CD14-positive monocyte (primary cell): ENCODE results near the gene PABPC1L. TPM values are rescaled to one million over a fixed set of nuclear protein-coding genes. Genes with fewer than 3 reads are reported as not detected.

Source experiments
- DNase-seq, 3 donors: peaks; one replicate each; pipeline ENCODE4 v3.0.0-alpha.2; 2011 to 2022
- H2AFZ ChIP-seq: 2 replicates; pipeline ENCODE4 v1.6.0; 2012; ENCODE audit warnings: mild to moderate bottlenecking, low read depth, low read length, inconsistent platforms; ENCODE audit not compliant: insufficient read depth, poor library complexity, severe bottlenecking
- H3K27ac ChIP-seq, 2 donors: 1 replicate in 1 of 2; 2 replicates in 1 of 2; pipeline ENCODE4 v1.5.1; 2012 to 2013; ENCODE audit warnings: low read length in 2 of 2, control low read depth in 1 of 2, inconsistent platforms in 1 of 2, low read depth in 1 of 2, mild to moderate bottlenecking in 1 of 2
- H3K27me3 ChIP-seq, 2 donors: one replicate each; pipeline versions ENCODE4 v1.6.0 to v1.6.1; 2011 to 2013; ENCODE audit warnings: low read length in 2 of 2; ENCODE audit not compliant: control insufficient read depth in 2 of 2, insufficient read depth in 2 of 2
- H3K36me3 ChIP-seq, 2 donors: replicated peaks in 1 of 2; 1 replicate in 1 of 2; 2 replicates in 1 of 2; pipeline versions ENCODE4 v1.5.1 to v1.6.1; 2012 to 2013; ENCODE audit warnings: low read length in 2 of 2, control low read depth in 1 of 2, inconsistent platforms in 1 of 2, mild to moderate bottlenecking in 1 of 2; ENCODE audit not compliant: insufficient read depth in 2 of 2, control insufficient read depth in 1 of 2
- H3K4me1 ChIP-seq, 2 donors: 1 replicate in 1 of 2; 2 replicates in 1 of 2; pipeline versions ENCODE4 v1.5.1 to v1.6.1; 2012 to 2013; ENCODE audit warnings: low read length in 2 of 2, control low read depth in 1 of 2, inconsistent platforms in 1 of 2, mild to moderate bottlenecking in 1 of 2, moderate library complexity in 1 of 2; ENCODE audit not compliant: insufficient read depth in 2 of 2, control insufficient read depth in 1 of 2
- H3K4me2 ChIP-seq: replicated peaks from 2 replicates; pipeline ENCODE3; 2012; ENCODE audit warnings: low read length, moderate library complexity, mild to moderate bottlenecking; ENCODE audit not compliant: poor library complexity, severe bottlenecking; ENCODE audit errors: extremely low read depth
- H3K4me3 ChIP-seq, 3 experiments: fragments of 200-600 bp in 1 of 3; sonication (generic) in 1 of 3; replicated peaks in 1 of 3; 1 replicate in 2 of 3; 2 replicates in 1 of 3; pipeline ENCODE4 v1.5.1; 2011 to 2013; ENCODE audit warnings: low read length in 3 of 3, mild to moderate bottlenecking in 3 of 3, control low read depth in 2 of 3, low read depth in 2 of 3, inconsistent platforms in 1 of 3, moderate library complexity in 1 of 3
- H3K79me2 ChIP-seq: 2 replicates; pipeline ENCODE4 v1.6.0; 2012; ENCODE audit warnings: mild to moderate bottlenecking, control low read depth, inconsistent platforms, low read length, moderate library complexity; ENCODE audit not compliant: insufficient read depth
- H3K9ac ChIP-seq: 2 replicates; pipeline ENCODE4 v1.6.0; 2017; ENCODE audit warnings: low read length, mild to moderate bottlenecking; ENCODE audit not compliant: insufficient read depth, poor library complexity, severe bottlenecking
- H3K9me3 ChIP-seq, 2 donors: replicated peaks in 1 of 2; 1 replicate in 1 of 2; 2 replicates in 1 of 2; pipeline versions ENCODE4 v1.5.1 to v1.6.1; 2012 to 2013; ENCODE audit warnings: low read length in 2 of 2, control low read depth in 1 of 2; ENCODE audit not compliant: control insufficient read depth in 1 of 2, insufficient read depth in 1 of 2
- H4K20me1 ChIP-seq: 2 replicates; pipeline ENCODE4 v1.6.0; 2012; ENCODE audit warnings: mild to moderate bottlenecking, low read length, control low read depth, moderate library complexity; ENCODE audit not compliant: insufficient read depth
- H3K27ac Mint-ChIP-seq, 7 donors: one replicate each; pipeline ENCODE4 v1.8.0; 2020; ENCODE audit warnings: mild to moderate bottlenecking in 7 of 7, mixed read lengths in 7 of 7, moderate library complexity in 6 of 7, inconsistent platforms in 2 of 7
- H3K27me3 Mint-ChIP-seq, 3 donors: one replicate each; pipeline ENCODE4 v1.8.0; 2021 to 2022; ENCODE audit warnings: low read depth in 3 of 3, mild to moderate bottlenecking in 3 of 3, mixed read lengths in 3 of 3, moderate library complexity in 3 of 3, inconsistent platforms in 1 of 3
- H3K36me3 Mint-ChIP-seq, 2 donors: one replicate each; pipeline ENCODE4 v1.8.0; 2020; ENCODE audit warnings: mixed read lengths in 2 of 2, inconsistent platforms in 1 of 2, mild to moderate bottlenecking in 1 of 2
- H3K4me1 Mint-ChIP-seq: one replicate; pipeline ENCODE4 v1.8.0; 2020; ENCODE audit warnings: mild to moderate bottlenecking, mixed read lengths
- H3K4me3 Mint-ChIP-seq, 2 donors: one replicate each; pipeline ENCODE4 v1.8.0; 2020; ENCODE audit warnings: mild to moderate bottlenecking in 2 of 2, mixed read lengths in 2 of 2, moderate library complexity in 1 of 2
- H3K9me3 Mint-ChIP-seq, 7 donors: one replicate each; pipeline ENCODE4 v1.8.0; 2020 to 2022; ENCODE audit warnings: mixed read lengths in 7 of 7, mild to moderate bottlenecking in 6 of 7, moderate library complexity in 6 of 7, inconsistent platforms in 2 of 7
- WGBS: methylation state at CpG from one replicate; pipeline ENCODE4 v1.1.5; 2013; ENCODE audit warnings: missing lambda C conversion rate; ENCODE audit not compliant: insufficient coverage; 5-methylcytosine and 5-hydroxymethylcytosine counted together
- intact Hi-C, 2 donors: fragments of 100-400 bp; cut with micrococcal nuclease; formaldehyde crosslinking; loops; one replicate each; pipeline versions ENCODE4 v1.15.0 to v1.15.1; 2023
- polyA plus RNA-seq, 3 donors: library from polyadenylated mRNA; depleted of rRNA in 1 of 3; unstranded in 2 of 3; stranded (reverse) in 1 of 3; fragments of 300-500 nt in 2 of 3; fragments of >200 nt in 1 of 3; fragmentation: Illumina TruSeq in 2 of 3; gene quantifications; 1 replicate in 2 of 3; 2 replicates in 1 of 3; pipeline ENCODE4 v1.2.3, GENCODE V29; 2012 to 2021
- TF ChIP-seq, protein P1 (sequence below): fragments of 200-600 bp; IDR thresholded peaks from one replicate; pipeline ENCODE4 v1.8.0; 2022; ENCODE audit warnings: antibody characterized with exemption, mild to moderate bottlenecking

The PABPC1L gene
- polyA plus RNA-seq, 3 donors, result 0.21 to 69.1 TPM; not detected in 1

GRCh38 chr20:44950368-44950767, 40.5 kb downstream of the PABPC1L start:
- peaks cover 8 to 14% of the 10 kb centered on the region in 2 donors for H3K4me1 ChIP-seq
- H3K79me2 ChIP-seq, result no peaks in the 10 kb centered on the region
- no peaks in the 10 kb centered on the region for H3K9me3 Mint-ChIP-seq
- no CpG with 5 or more reads among the region's 1 CpG for WGBS
- no peaks in the 10 kb centered on the region for H4K20me1 ChIP-seq
- H3K4me1 Mint-ChIP-seq, result peaks cover 26% of the 10 kb centered on the region
- no peaks in the 10 kb centered on the region for H3K9me3 ChIP-seq
- H3K36me3 Mint-ChIP-seq, result peaks cover 73 to 82% of the 10 kb centered on the region in 2 donors
- no peak overlapping the region for H3K4me3 Mint-ChIP-seq
- TF ChIP-seq, protein P1, sequence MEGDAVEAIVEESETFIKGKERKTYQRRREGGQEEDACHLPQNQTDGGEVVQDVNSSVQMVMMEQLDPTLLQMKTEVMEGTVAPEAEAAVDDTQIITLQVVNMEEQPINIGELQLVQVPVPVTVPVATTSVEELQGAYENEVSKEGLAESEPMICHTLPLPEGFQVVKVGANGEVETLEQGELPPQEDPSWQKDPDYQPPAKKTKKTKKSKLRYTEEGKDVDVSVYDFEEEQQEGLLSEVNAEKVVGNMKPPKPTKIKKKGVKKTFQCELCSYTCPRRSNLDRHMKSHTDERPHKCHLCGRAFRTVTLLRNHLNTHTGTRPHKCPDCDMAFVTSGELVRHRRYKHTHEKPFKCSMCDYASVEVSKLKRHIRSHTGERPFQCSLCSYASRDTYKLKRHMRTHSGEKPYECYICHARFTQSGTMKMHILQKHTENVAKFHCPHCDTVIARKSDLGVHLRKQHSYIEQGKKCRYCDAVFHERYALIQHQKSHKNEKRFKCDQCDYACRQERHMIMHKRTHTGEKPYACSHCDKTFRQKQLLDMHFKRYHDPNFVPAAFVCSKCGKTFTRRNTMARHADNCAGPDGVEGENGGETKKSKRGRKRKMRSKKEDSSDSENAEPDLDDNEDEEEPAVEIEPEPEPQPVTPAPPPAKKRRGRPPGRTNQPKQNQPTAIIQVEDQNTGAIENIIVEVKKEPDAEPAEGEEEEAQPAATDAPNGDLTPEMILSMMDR, result no peak
- H3K4me2 ChIP-seq, result no peak overlapping the region
- intact Hi-C loops, result no loop called here
- peaks cover 68 to 93% of the 10 kb centered on the region in 2 donors for H3K36me3 ChIP-seq
- H2AFZ ChIP-seq, result no peak overlapping the region
- H3K9ac ChIP-seq, result no peak overlapping the region
- H3K27ac ChIP-seq, result no peak overlapping the region
- no peak overlapping the region for H3K4me3 ChIP-seq
- H3K27me3 ChIP-seq, result no peaks in the 10 kb centered on the region
- H3K27ac Mint-ChIP-seq, result no peak overlapping the region
- peaks cover 0 to 2% (median 0%) of the 10 kb centered on the region in 3 donors for H3K27me3 Mint-ChIP-seq
- no peak for DNase-seq

DNA sequence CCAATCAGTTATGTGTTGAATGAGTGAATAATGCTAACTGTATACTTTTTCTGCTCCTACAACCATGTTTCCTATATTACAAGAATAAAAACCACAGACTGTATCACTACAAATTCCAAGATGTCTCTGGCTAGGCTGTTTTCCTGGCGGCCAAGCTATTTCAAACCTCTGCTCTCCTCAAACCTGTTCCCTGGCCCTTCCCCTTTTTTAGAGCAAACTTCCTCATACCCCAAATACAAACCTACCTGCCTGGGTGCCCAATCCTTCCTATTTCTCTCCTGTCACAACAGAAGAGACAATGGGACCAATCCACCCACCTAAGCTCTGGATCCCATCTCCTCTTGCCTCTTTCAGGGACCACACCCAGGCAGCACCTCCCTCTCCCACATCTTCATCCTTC, 42.9 kb downstream of the PABPC1L start:
- peaks cover 0 to 8% of the 10 kb centered on the region in 2 donors for H3K4me1 ChIP-seq
- no peak for DNase-seq
- no peak overlapping the region for H3K4me2 ChIP-seq
- H3K9ac ChIP-seq, result no peak overlapping the region
- intact Hi-C loops, result no loop called here
- Mint-ChIP-seq H3K27ac (peak overlapping the region in 1 of 7 donors; percentile 69), H3K27me3 (no peaks in the 10 kb centered on the region), H3K36me3 (peaks cover 72 to 85% of the 10 kb centered on the region in 2 donors), H3K4me3 (no peak overlapping the region), H3K4me1 (peaks cover 23% of the 10 kb centered on the region), H3K9me3 (no peaks in the 10 kb centered on the region)
- TF ChIP-seq, protein P1, result no peak
- peaks cover 63 to 87% of the 10 kb centered on the region in 2 donors for H3K36me3 ChIP-seq
- no peak overlapping the region for H3K27ac ChIP-seq
- H3K4me3 ChIP-seq, result no peak overlapping the region
- H3K79me2 ChIP-seq, result peaks cover 5% of the 10 kb centered on the region
- no peaks in the 10 kb centered on the region for H4K20me1 ChIP-seq
- H3K27me3 ChIP-seq, result no peaks in the 10 kb centered on the region
- no peak overlapping the region for H2AFZ ChIP-seq
- WGBS, result 63% methylated on average over 1 of the region's 1 CpG
- no peaks in the 10 kb centered on the region for H3K9me3 ChIP-seq
